ENCODE results near the gene ALK. TPM values are rescaled to one million over a fixed set of nuclear protein-coding genes. Genes with fewer than 3 reads are reported as not detected.
"Not testable (repeated sequence)": the region's sequence is repeated elsewhere in the genome, so short reads cannot be mapped to it uniquely, and the experiment has no call there.

The ALK gene
- total RNA-seq, 3 donors from 2014 or later, result not detected

- DNase-seq, result no peak
- Mint-ChIP-seq H3K27me3 (ENCODE audit: low read depth) (peaks cover 25% of the 10 kb centered on the region), H3K4me1 (ENCODE audit: low read depth) (no peaks in the 10 kb centered on the region), H3K4me3 (no peak overlapping the region), H3K36me3 (ENCODE audit: insufficient read depth) (no peaks in the 10 kb centered on the region), H3K9me3 (no peaks in the 10 kb centered on the region)
- ATAC-seq, result no peak
Measured at GRCh38 chr2:29844713-29845326, 76.6 kb downstream of the ALK start.

DNA sequence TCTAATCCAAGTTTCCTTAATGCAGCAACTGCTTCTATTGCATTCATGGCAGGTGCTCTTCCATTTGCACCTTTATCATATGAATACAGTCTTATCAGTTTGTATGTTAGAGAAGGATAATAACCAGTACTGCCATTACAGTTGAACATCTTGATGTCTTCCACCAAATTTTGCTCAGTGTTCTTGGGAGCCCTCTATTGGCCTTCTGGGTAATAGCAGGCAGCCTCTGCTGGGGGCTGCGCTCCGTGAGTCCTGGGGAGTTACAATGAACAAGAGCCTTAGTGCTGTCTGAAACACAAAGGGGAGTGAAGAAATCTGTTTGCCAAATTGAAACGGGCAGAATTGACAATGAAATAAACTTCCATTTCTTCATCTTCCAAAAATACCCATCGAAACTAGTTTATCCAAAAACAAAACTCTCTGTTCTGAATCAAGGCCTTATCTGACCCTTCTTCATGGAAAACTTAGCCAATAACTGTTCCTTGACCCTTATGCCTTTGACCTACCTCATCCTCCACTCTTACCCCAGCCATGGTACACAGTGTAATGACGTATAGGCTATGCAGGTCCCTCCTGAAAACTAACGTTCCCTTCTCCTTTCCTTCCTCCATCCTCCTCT, 79.9 kb downstream of the ALK start:
- peaks cover 12% of the 10 kb centered on the region for H3K27me3 Mint-ChIP-seq (ENCODE audit: low read depth)
- no peak overlapping the region for H3K4me3 Mint-ChIP-seq
- DNase-seq (no peak), ATAC-seq (peak; percentile 38 to 48)
- H3K4me1 Mint-ChIP-seq (ENCODE audit: low read depth), result no peaks in the 10 kb centered on the region
- H3K36me3 Mint-ChIP-seq (ENCODE audit: insufficient read depth), result no peaks in the 10 kb centered on the region
- H3K9me3 Mint-ChIP-seq, result peaks cover 13% of the 10 kb centered on the region

- H3K36me3 Mint-ChIP-seq (ENCODE audit: insufficient read depth), result no peaks in the 10 kb centered on the region
- peaks cover 9% of the 10 kb centered on the region for H3K27me3 Mint-ChIP-seq (ENCODE audit: low read depth)
- H3K4me3 Mint-ChIP-seq, result no peak overlapping the region
- H3K4me1 Mint-ChIP-seq (ENCODE audit: low read depth), result no peaks in the 10 kb centered on the region
- no peak for DNase-seq
- no peak for ATAC-seq
- H3K9me3 Mint-ChIP-seq, result peaks cover 15% of the 10 kb centered on the region
Measured at GRCh38 chr2:29839306-29839705, 82.1 kb downstream of the ALK start.

GRCh38 chr2:29837925-29838324, 83.5 kb downstream of the ALK start:
- DNase-seq (no peak), ATAC-seq (no peak)
- Mint-ChIP-seq H3K9me3 (peaks cover 16% of the 10 kb centered on the region), H3K4me3 (no peak overlapping the region), H3K27me3 (ENCODE audit: low read depth) (peaks cover 9% of the 10 kb centered on the region), H3K4me1 (ENCODE audit: low read depth) (no peaks in the 10 kb centered on the region), H3K36me3 (ENCODE audit: insufficient read depth) (no peaks in the 10 kb centered on the region)

DNA sequence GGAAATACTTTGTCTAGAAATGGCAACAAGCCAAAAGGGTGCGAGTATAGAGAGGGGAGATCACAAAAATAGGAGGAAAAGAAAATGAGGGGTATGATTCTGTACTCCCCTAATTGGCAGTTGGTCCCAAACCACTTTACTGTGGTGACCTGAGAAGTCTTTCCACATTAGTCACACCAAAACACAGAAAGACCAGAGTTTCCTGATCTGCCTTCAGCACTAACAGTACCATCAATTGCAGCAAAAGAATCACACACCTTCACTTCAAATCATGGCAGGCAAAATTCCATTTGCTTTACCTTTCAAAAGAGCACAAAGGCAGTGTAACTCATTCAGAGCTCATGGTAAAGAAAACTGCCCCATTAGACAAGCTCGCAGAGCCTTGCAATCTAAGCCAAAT, 86.8 kb downstream of the ALK start:
- Mint-ChIP-seq H3K4me3 (no peak overlapping the region), H3K9me3 (peaks cover 16% of the 10 kb centered on the region), H3K36me3 (ENCODE audit: insufficient read depth) (no peaks in the 10 kb centered on the region), H3K4me1 (ENCODE audit: low read depth) (no peaks in the 10 kb centered on the region), H3K27me3 (ENCODE audit: low read depth) (peaks cover 8% of the 10 kb centered on the region)
- ATAC-seq (no peak), DNase-seq (no peak)

DNA sequence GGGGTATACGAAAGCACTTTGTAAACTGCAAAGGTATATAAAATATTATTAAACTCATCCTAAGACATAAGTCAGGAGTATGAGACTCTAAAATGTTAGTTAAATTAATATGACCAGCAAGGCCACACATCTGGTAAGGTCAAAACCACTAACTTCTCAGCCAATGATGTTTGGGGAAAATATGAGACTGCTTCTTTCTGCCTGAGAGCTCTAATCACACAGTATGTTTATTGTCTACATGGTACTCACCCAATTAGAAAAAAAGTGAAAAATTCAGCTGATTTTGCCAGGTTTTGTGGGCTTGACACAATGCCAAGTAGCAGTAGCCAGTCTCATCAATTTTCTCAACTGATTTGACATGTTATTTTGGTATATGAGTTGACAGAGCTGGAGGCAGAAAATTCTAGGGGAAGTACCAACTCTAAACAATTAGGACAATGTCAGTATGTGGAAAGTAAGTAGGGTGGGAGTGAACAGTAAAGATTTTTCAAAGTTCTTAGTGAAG, 87.3 kb downstream of the ALK start:
- Mint-ChIP-seq H3K27me3 (ENCODE audit: low read depth) (peaks cover 6% of the 10 kb centered on the region), H3K4me3 (no peak overlapping the region), H3K4me1 (ENCODE audit: low read depth) (no peaks in the 10 kb centered on the region)

DNA sequence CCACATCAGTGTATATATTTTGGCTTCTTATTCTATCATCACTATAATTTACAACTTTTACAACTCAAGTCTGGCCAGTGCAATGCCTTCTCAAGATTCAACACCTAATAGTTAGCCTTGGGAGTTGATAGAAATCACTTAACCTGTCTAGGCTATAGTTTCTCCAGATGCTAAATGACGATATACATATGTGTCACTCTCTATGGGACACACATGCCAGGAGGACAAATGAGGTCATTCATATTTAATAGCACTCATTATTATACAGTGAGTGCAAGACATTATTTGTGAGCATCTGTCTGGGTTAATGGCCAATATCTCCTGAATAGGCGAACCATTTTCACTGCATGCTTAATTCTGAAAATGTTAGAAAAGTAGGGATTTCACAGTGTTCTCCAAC, 89.8 kb downstream of the ALK start:
- Mint-ChIP-seq H3K36me3 (ENCODE audit: insufficient read depth) (no peaks in the 10 kb centered on the region), H3K4me3 (no peak overlapping the region), H3K4me1 (ENCODE audit: low read depth) (no peaks in the 10 kb centered on the region), H3K27me3 (ENCODE audit: low read depth) (peaks cover 12% of the 10 kb centered on the region), H3K9me3 (peaks cover 3% of the 10 kb centered on the region)
- DNase-seq (no peak), ATAC-seq (no peak)

More for the DNA sequence above, 87.3 kb downstream of the ALK start:
- H3K36me3 Mint-ChIP-seq (ENCODE audit: insufficient read depth), result no peaks in the 10 kb centered on the region
- ATAC-seq (no peak), DNase-seq (no peak)
- peaks cover 16% of the 10 kb centered on the region for H3K9me3 Mint-ChIP-seq

GRCh38 chr2:29829841-29830240, 91.5 kb downstream of the ALK start:
- Mint-ChIP-seq H3K4me3 (no peak overlapping the region), H3K9me3 (peaks cover 3% of the 10 kb centered on the region), H3K36me3 (ENCODE audit: insufficient read depth) (no peaks in the 10 kb centered on the region), H3K27me3 (ENCODE audit: low read depth) (peaks cover 23% of the 10 kb centered on the region), H3K4me1 (ENCODE audit: low read depth) (no peaks in the 10 kb centered on the region)
- DNase-seq (no peak), ATAC-seq (no peak)

GRCh38 chr2:29824145-29824544, 97.2 kb downstream of the ALK start:
- H3K9me3 Mint-ChIP-seq; H3K4me1 Mint-ChIP-seq (ENCODE audit: low read depth); DNase-seq; ATAC-seq; H3K36me3 Mint-ChIP-seq (ENCODE audit: insufficient read depth); H3K4me3 Mint-ChIP-seq: not testable (repeated sequence)
- H3K27me3 Mint-ChIP-seq (ENCODE audit: low read depth), result peaks cover 19% of the 10 kb centered on the region

DNA sequence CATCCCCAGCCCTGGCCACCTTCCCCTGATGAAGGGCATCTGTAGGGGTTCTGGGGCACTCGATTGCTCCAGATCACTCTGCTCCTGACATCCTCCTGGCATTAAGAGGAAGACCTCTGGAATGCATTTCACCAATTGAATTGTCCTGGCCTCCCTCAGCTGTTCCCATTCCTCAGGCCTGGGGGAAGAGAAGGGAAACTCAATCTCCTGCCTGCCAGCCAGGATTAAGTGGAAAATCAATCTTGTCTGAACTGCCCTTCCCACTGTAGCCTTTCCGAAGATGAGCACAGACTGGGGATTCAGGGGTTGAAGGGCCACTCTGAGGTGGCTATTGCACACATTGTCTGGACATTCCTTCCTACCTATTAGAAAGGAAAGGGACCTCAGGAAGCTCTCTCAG, 99.8 kb downstream of the ALK start:
- Mint-ChIP-seq H3K4me3 (no peak overlapping the region), H3K4me1 (ENCODE audit: low read depth) (no peaks in the 10 kb centered on the region), H3K27me3 (ENCODE audit: low read depth) (peaks cover 14% of the 10 kb centered on the region), H3K9me3 (no peaks in the 10 kb centered on the region), H3K36me3 (ENCODE audit: insufficient read depth) (no peaks in the 10 kb centered on the region)
- no peak for ATAC-seq
- no peak for DNase-seq

DNA sequence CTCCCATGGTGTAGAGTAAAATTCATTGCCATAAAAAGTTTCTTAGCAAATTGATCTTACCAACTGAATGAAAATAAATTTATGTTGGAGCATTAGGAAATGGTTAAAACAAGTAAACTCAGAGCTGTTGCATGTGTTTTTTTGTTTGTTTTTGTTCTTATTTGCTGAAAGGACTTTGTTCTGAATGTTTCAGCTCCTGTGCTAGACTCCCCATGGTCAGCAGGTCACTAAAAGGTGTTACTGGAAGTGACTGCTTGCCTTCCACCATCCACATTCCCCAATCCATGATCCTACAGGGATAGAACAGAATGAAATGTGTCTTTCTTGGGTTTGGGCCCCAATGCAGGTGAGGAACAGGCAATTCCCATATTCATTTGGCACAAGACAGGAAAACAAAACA, 101.8 kb downstream of the ALK start:
- no peaks in the 10 kb centered on the region for H3K4me1 Mint-ChIP-seq (ENCODE audit: low read depth)
- no peaks in the 10 kb centered on the region for H3K9me3 Mint-ChIP-seq
- peaks cover under 1% of the 10 kb centered on the region for H3K27me3 Mint-ChIP-seq (ENCODE audit: low read depth)
- no peak for ATAC-seq
- no peak overlapping the region for H3K4me3 Mint-ChIP-seq
- DNase-seq, result no peak
- H3K36me3 Mint-ChIP-seq (ENCODE audit: insufficient read depth), result no peaks in the 10 kb centered on the region

DNA sequence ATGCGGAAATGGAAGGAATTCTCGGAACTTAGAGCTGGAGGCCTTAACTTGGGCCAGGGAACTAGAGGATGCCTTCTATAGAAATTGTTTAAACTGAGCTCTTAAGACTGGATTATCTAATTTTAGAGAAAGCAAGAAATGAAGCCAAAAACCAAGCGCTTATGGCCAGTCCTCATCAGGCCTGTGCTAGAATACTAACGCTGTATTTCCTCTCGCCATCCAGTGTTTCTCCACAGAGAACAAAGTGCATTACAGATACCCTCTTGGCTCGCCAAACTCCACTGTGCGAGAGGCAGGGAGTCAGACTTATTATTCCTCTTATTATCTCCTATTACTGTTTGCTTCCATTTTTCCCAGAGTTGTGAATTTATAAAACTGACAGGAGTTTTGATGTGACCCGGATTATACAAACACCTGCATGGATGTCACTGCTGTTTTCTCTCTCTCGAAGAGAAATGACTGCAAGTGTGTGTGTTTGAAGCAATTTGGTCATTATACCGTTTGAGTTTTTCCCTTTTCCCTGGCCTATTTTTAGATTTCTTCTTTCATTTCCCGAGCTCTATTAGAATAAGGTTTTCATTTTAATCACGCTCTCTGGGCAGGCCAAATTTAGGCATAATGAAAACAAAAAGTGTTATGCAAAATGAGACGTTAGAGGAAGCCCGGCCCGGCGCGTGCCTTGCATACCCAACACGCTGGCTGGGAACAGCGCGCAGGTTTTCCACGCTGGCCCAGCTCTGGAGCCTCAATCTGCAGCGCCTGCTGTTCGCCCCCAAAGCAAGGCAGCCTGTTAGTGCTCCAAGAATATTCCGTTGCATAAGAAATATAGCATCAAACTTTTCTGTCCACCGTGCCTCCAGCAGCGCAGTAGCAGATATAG, 103.3 kb downstream of the ALK start:
- DNase-seq (no peak), ATAC-seq (no peak)
- Mint-ChIP-seq H3K36me3 (ENCODE audit: insufficient read depth) (no peaks in the 10 kb centered on the region), H3K4me3 (no peak overlapping the region), H3K4me1 (ENCODE audit: low read depth) (no peaks in the 10 kb centered on the region), H3K9me3 (no peaks in the 10 kb centered on the region), H3K27me3 (ENCODE audit: low read depth) (peaks cover 2% of the 10 kb centered on the region)

DNA sequence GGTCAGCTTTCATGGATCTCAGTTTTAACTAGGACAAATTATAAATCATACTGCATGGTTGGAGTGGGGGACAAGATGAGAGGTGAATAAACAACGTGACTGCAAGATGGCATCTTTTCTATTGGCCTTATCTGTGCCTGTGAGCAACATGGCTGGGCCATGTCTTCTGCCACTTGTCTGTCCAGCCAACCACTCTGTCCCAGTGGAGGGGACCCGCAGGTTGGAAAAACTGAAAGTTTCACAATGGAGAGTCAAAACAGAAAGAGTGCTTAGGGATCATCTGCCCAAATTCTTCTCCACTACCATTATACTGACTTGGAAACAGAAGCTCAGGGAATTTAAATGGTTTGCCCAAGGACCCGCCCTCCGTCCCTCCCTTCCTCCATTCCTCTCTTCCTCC, 104.1 kb downstream of the ALK start:
- peaks cover 2% of the 10 kb centered on the region for H3K27me3 Mint-ChIP-seq (ENCODE audit: low read depth)
- H3K4me3 Mint-ChIP-seq, result no peak overlapping the region
- no peak for ATAC-seq
- no peaks in the 10 kb centered on the region for H3K36me3 Mint-ChIP-seq (ENCODE audit: insufficient read depth)
- DNase-seq, result no peak
- no peaks in the 10 kb centered on the region for H3K9me3 Mint-ChIP-seq
- H3K4me1 Mint-ChIP-seq (ENCODE audit: low read depth), result no peaks in the 10 kb centered on the region

DNA sequence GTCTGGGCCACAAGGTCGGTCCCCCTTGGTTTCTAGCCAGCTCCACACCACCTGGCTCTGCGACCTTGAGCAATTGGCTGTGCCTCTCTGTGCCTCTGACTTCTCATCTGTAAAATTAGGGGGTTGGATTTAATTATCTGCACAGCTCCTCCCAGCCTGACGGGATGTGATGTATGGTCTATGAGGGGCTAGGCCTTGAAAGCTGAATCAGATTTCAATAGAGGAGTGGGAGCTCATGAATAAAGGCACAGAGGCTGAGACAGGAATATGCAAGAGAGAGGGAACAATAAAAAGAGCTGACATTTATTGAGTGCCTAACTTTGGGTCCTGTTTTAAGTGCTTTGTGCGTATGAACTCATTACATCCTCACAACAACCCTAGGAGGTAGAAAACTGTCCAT, 104.7 kb downstream of the ALK start:
- no peak overlapping the region for H3K4me3 Mint-ChIP-seq
- peaks cover 2% of the 10 kb centered on the region for H3K27me3 Mint-ChIP-seq (ENCODE audit: low read depth)
- no peaks in the 10 kb centered on the region for H3K9me3 Mint-ChIP-seq
- ATAC-seq (no peak), DNase-seq (no peak)
- no peaks in the 10 kb centered on the region for H3K4me1 Mint-ChIP-seq (ENCODE audit: low read depth)
- no peaks in the 10 kb centered on the region for H3K36me3 Mint-ChIP-seq (ENCODE audit: insufficient read depth)
